ENCODE data around the gene ZBED3.
"Not testable (repeated sequence)": the region's sequence is repeated elsewhere in the genome, so short reads cannot be mapped to it uniquely, and the experiment has no call there.

Gene ZBED3, protein sequence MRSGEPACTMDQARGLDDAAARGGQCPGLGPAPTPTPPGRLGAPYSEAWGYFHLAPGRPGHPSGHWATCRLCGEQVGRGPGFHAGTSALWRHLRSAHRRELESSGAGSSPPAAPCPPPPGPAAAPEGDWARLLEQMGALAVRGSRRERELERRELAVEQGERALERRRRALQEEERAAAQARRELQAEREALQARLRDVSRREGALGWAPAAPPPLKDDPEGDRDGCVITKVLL

DNA sequence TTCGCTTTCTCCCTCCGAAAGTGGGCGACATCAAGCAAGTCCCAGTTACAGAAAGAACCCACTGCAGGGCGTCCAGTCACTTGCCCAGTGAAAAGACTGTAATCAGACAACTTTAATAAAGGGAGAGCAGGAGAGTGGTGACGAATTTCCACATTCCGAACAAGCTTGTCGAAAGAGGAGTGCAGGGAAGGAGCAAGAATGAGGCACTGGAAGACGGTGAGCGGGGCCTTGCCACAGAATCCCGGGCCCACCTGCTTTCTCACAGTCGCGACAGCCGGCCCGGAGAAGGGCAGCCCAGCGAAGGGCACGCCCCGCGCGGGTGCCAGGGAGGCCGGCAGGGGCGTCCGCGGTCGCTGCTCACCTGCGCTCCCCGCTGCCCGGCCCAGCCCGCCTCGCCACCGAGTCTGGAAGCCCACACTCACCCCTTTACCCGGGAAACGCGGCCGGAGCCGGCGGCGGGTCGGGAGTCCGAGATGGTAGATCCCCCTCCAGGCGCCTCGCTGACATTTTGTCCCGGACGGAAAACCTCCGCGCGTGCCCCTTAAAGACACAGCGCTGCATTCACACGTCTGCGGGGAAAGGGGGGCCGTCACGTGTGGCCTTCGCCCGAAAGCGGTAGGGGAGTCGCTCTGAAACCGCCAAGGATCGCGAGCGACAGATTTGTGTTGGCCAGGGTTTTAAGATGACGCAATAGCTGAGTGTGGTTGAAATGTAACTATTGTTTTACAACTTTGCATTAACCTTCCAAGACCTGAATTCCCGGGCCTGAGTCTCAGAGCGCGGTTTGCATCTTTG, at the start of gene ZBED3:
Gene ZBED3 (minus strand): TSS at position 597 of the 795 bp plus-strand sequence. CDS start 9,407 bp downstream, outside the sequence.
- DNase-seq = peak; percentile 39

DNA sequence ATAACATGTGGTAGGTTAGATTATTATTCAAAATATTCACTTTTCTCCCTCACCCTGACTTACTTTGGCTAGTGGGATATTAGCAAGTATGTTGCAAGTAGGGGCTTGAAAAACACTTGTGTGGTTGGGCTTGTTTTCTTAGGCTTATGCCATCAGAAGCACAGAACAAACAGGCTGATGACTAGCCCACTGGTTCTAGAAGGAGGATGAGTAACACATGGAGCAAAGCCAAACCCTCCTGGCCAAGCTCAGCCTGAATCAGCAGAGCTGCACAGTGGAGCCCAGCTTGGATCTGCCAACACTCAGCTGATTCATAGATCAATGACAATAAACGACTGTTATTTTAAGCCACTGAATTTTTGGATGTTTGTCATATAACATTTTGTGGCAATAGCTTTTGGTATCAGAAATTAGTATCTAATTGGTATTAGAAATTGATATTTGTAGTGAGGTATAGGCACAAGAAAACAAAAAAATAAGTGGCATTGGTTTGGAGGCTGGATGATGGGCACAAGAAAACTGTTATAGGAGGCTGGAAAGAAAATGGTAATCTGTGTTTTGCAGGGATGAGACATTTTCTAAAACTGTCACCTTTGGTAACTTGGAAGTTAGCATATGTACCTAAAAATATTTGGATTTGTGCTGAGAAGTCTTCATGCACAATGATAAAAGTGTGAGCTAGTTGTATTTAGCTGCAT, 46.1 kb upstream of the ZBED3 start:
- no peak for DNase-seq

DNA sequence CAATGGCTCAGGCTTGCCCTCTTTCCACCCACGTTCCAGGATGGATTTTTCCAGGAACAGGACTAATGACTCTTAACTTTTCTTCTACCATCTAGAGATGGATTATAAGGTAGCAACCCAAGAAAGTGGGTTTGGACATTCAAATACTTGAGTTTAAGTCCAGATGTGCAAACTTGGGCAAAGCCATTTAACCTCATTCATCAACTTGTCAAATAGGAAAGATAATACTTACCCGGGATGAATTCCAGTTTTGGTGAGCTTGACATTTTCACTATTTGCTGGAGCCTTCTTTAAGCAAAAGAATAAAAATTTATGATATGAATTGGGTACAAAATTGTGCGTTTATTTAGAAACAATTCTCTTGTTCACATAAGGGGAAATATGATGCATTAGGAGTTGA, 44.3 kb upstream of the ZBED3 start:
- no peak for DNase-seq

DNA sequence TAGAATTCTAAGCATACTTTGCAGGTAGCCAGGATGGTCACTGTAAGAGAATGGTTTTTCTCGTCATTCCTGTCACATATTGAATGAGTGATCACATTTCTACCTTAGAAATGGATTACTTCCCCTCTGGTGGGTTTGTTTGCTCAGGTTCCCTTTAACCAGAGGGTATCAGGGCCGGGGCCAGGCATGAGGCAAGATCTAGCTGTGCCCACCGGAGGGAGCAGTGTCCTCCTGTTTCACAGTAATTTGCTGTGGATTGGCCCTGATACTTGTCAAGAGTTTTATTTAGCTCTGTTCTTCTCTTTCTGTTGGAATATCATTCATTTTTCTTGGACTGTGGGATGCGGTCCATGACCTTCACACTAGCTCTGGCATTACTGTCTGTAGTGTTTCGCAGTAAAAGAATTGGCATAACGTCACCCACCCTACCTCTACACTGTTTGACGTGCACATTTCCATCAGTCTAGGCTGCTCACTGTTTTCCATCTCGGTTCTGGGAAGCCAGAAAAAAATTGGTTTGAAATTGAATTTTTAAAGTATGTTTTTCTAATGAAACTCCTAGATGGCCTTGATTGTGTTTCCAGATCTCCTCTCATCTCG, 42.4 kb upstream of the ZBED3 start:
- peak; percentile 4 for DNase-seq

DNA sequence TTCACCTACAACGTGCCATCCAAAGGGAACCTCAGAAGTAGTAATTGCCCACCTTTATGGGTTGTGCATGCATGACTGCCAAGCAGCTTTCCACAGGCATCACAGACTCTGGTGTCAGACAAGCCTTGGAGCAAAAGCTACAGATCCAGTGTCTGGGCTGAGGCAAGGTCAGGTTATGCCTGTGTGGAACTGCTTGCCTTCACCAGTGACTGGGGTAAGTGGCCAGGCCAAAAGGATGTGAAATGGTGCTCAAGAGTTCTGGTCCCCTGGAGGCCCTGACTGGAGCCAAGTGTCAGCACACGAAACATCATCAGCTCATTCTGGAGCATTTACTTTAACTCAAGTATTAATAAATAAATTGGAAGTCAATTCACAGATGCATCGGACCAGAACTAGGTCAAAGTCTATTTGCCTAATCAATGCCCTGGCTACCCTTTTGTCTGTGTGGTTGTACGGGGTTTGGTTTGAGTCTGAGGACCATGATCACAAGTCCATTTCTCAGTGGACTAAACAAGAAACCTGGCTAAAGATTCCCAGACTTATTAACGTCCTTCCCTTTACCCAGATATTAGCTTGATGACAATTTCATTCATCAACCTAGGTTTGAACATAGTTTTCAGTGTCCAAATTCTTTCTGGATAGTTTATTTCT, 41.5 kb upstream of the ZBED3 start:
- no peak for DNase-seq

DNA sequence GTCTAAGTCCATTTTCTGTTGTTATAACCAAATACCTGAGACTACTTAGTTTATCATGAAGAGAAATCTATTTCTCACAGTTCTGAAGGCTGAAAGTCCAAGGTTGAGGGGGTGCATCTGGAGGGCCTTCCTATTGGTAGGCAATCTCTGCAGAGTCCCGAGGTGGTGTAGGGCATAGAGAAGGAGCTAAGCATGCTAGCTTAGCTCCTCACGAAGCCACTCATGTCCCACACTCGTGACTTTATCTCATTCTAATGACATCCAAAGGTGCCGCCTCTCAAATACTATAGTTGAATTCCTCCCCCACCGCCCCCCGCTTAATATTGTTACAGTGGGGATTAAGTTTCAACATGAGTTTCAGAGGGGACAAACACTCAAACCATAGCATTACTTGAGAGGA, 36.0 kb upstream of the ZBED3 start:
- DNase-seq = no peak

DNA sequence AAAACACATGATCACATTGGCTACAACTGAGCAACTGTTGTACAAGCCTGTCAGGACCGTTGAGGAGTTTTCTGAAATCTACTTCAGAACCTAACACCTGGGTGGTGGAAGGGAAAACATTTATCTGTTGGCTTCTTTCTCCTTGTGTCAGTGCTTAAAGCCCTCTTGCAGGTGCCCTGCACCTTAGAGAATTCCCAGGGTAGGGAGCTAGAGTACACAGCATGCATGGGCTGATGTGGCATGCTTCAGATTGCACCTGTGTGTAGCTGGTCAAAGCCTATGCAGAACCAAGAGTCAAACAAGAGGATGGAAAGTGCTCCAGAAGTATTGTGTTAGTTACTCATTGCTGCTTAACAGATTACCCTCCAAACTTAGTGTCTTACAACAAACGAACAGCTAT, 33.6 kb upstream of the ZBED3 start:
- DNase-seq = no peak

DNA sequence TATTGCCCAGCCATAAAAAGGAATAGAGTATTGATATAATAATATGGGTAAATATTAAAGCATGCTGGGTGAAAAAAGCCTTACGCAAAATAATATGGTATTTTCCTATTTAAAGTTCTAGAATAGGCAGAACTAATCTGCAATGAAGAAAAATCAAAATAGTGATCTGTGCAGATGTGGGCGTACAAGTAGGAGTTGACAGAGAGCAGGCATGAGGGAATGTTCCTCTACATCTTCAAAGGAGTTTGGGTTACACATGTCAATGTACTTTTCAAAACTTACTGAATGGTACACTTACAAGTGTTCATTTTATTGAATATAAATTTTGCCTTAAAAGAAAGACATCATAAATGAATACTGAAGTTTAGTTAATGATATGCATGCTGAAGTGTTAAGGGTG, 33.0 kb upstream of the ZBED3 start:
- no peak for DNase-seq

DNA sequence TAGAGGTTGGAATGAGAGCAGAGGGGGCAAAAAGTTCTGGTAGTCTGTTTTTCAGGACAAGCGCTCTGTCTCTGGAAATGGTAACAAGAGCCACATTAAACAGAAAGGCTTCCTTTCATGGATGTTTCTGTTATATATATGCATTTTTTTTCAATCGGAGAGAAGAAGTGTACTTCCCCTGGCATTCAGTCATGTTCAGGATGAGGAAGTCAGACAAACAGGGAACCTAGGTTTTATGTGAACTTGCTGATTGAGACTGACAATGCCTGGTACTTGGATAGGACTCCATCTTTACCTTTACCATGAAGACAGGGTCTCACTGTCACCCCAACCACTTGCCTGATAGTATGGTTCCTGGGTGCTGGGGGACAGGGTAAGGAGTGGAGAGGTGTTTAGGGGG, 30.1 kb upstream of the ZBED3 start:
- DNase-seq = no peak

DNA sequence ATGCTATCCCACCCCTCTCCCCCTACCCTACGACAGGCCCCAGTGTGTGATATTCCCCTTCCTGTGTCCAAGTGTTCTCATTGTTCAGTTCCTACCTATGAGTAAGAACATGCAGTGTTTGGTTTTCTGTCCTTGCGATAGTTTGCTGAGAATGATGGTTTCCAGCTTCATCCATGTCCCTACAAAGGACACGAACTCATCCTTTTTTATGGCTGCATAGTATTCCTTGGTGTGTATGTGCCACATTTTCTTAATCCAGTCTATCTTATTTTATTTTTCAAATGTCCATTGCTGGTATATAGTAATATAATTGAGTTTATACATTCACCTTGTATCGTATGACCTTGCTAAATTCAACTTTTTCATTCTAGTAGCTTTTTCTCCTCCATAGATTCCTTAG, 19.9 kb upstream of the ZBED3 start:
- DNase-seq = not testable (repeated sequence)

DNA sequence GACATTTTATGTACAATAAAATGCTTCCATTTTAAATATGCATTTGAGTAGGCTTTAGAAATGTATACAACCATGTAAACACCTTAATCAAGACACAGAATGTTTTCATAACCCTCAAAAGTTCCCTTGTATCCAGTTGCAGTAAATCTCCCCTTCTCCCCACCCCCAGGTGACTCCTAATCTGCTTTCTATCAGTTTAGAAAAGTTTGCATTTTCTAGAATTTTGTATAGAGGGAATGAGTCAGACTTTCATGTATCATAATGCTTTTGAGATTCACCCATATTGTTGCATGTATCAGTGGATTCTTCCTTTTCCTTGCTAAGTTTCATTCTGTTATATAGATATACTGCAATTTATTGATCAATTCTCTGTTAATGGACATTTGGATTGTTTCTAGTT, 17.7 kb upstream of the ZBED3 start:
- DNase-seq = no peak

DNA sequence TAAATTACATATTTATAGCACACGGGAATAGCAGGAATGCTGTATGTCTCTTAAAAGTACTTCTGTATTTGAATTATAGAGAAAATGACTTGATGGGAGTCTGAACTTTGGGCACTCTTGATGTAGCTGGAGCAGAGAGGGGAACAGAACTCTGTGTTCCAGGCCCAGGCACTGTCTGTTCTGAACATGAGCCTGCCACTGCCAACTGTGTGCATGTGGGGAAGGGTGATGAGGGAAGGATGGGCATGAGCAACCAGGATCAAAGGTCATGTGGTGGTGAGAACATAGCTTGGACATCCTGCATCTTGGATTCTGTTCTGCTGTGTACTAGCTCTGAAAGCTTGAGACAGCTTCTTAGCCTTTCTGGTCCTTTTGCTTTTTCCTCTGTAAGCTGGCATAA, 16.4 kb upstream of the ZBED3 start:
- no peak for DNase-seq

DNA sequence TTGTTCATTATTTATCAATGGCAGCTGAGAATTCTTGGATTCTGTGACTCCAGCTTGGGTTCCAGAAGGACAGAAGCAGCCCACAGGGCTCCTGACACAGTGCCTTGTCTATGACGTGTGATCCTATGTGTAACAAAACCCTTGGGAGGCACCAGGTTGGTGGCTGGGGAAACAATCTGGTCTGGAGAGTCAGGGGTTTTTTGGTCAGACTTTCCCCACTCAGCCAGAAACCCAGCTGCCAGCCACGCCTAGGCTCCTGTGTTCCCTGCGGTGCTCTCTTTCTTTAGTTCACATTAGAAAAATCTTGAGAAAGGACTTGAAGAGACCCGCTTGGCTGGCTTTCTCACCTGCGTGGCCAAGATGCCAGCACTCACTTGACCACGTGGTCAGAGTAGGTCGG, 15.5 kb upstream of the ZBED3 start:
- DNase-seq = no peak

DNA sequence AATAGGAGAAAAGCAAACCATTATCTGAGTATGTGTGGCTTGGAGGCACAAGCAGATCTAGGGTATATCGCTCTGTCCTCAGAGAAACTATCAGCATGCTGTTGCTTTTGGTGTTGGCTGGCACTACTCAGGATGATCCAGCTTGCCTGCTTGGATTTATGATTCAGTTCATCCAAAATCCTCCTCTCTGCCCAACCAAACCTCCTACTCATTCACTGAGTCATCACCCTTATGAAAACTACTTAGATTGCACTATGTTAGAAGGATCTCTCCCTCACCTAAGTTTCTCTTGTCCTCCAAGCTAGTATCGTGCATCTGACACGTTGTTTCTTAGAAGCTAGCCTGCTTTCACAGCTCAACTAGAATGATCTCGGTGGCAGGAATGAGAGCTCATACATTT, 14.2 kb upstream of the ZBED3 start:
- no peak for DNase-seq

DNA sequence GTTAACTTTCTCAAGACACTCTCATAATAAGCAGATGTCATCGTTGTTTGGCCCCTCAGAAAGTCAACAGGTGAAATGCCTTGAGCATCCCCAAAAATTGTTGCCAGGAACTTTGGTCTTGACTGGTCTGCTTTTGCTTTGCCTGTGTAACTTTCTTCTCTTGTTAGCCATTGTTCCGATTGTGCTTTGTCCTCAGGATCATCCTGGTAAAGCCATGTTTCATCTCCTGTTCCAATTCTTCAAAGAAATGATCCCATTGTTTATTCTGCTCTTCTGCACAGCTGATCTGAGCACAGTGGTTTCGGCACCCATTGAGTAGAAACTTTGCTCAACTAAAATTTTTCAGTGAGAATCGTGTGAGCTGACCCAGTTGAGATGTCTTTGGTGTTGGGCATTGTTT, 8.1 kb upstream of the ZBED3 start:
- DNase-seq = no peak

DNA sequence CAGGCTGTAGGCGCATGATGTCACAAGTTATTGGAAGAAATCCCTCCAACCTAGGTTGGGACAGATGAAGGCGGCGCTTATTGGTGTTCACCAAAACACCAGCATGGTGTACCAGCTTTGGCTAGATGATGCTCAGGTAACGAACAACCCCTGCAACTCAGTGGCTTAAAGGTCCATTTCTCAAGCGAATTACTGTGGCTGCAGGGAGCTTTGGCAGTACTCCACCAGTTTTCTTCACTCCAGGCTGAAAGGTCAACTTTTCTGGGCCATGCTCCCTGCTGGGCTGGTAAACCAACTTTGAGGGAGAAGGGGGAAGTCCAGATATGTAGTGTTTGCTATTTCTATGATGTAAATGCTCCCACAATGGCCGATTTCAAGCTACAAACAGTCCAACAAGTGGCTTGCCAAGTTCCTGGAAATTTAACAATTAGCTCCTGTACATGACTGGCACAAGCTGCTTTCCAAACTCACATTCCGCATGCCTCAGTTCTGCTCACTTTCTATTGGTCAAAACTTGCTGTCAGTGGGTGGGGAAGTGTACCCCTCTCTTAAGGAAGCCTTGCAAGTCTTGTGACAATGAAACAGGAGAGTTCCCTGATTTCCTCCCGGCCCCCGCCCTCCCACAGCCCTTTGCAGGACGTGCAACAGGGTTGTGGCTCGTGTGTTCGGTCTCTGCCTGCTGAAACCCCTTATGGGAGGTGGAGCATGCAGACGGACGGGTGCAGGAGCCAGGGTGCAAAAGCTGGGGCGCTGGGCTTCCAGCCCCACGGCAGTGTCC, 588 bp upstream of the ZBED3 start:
- no peak for DNase-seq

DNA sequence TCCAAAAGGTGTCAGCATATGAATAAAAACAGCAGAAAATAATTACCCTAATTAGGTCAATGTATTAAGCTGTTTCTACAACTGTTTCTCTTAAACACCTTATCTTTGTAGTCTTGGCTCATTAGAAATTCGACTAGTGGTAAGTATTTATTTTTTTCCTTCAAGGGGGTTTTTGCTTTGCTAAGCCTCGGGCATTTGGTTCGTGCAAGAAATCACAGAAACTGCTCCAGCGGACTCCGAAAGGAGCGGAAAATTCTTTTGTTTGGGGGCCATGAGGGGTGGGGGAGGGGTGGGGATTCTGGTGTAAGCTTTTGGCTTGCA, 757 bp downstream of the ZBED3 start:
- DNase-seq = peak; percentile 84

DNA sequence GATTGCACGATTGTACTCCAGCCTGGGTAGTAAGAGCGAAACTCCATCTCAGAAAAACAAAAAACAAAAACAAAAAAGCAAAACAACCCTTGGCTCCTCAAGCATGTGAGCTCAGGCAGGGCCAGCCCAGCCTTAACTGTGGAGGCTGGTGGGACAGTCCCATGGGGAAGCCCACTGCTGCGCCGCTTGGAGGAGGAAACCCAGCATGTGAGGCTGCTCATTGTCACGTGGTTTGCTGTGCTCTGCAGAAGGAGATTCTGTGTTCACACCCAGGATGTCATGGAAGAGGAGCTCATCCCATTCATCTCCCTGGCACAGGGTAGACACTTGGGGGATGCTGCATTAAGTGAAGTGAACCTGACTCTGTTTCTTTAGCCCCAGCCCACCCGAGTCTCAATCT, 4.0 kb downstream of the ZBED3 start:
- no peak for DNase-seq

DNA sequence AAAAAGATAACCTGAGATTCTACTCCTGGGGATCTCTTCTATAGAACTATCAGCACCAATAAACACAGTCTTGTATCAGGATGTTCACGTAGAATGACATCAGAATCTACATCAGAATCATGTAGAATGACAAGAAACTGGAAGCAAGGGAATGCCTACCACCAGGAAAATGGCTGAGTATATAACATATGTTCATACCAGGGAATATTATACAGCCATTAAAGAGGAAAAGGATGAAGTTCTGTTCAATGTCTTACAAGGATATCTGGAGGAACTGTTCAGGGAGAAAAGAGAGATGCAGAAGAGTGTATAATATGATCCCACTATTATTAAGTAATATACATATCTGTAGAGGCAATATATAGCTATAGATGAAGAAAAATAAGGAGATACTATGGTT, 4.8 kb downstream of the ZBED3 start:
- no peak for DNase-seq

DNA sequence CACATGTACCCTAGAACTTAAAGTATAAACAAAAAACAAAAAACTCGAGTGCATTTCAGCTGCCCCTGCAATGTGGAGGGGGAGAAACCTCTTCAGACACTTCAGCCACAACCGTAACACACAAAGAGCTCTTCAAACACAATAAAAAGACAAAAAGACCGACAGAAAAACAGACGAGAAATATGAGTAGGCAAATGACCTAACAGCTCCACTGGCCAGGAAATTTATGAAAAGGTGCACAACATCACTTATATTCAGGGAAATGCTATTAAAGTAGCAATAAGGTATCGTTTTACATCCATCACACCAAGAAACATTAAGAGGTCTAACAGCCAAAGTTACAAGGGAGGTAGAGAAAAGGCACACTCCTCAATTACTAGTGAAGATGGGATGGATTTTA, 6.2 kb downstream of the ZBED3 start:
- no peak for DNase-seq

DNA sequence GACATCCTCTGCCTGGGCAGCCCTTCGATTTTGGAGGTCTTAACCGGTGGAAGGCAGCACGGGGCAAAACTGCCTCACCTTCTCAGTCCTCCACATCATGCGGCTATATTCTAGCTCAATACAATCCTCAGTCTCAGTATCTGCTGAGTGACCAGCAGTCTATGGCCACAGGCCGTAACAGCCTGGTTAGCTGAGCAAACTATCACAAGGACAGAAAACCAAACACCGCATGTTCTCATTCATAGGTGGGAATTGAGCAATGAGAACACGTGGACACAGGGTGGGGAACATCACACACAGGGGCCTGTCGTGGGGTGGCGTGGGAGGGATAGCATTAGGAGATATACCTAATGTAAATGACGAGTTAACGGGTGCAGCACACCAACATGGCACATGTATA, 6.6 kb downstream of the ZBED3 start:
- not testable (repeated sequence) for DNase-seq

DNA sequence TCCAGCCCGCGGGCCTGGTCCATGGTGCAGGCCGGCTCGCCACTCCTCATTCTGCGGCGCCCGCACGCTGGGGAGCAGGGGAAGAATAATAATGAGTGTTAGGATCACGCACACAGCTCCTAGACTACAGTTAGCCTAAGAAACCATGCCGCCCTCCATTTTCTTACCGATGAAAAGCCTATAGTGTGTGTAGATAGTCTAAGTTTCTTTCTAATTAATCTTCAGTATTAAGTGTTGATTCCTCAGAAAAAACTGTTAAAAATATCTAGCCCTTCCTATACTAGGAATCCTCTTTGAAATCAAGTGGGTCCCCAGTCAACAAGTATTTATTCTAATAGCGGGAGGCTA, 9.3 kb downstream of the ZBED3 start:
- no peak for DNase-seq

All from NCI-H1436 (cell line).